GM10266 (cell line): ENCODE measurements around the gene LGALS1.

Source experiments
- DNase-seq: peaks from one replicate; pipeline ENCODE4 v3.0.0; 2012; ENCODE audit errors: extremely low spot score
- TF ChIP-seq, protein P1 (sequence below): IDR thresholded peaks from 2 replicates; pipeline ENCODE4 v1.5.1; 2012; ENCODE audit warnings: mild to moderate bottlenecking, low read depth; ENCODE audit not compliant: control insufficient read depth, insufficient read depth; ENCODE audit errors: missing control alignments

Gene LGALS1

DNA sequence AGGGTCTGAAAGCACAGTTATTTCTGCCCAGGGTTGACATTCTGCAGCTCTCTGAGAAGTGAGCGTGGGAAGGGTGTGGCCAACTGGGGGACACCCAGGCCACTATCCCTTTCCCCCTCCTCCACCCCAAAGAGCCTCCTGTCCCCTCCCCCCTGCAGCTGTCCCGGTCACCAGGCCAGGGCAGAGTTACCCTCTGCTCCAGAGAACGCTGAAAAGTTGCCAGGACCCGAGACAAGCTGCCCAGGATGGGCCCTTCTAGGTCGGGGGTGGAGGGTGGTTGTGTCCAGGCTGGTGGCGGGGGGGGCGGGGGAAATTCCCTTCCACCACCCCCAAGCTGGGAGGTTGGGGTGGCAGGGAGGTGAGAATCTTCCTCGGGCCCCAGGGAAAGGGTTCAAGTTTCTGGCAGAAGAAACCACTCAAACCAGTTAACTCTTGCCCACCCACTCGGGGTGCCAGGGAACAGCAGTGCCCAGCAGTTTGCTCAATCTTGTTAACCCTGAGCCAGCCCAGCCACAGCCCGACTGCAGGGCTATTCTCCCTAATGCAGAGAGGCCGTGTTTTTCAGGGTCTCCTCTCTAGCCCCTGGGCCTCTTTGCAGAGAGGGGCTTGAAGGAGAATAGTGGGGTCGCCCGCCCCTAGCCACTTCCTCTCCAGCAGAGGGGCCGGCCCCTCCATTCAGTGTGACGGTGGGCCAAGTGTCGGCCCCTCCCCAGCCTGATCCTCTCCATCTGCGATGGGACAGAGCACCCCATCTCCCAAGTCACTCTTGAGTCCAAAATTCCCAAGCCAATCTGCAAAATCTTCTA is 697 bp downstream of the LGALS1 start:
- TF ChIP-seq, protein P1, sequence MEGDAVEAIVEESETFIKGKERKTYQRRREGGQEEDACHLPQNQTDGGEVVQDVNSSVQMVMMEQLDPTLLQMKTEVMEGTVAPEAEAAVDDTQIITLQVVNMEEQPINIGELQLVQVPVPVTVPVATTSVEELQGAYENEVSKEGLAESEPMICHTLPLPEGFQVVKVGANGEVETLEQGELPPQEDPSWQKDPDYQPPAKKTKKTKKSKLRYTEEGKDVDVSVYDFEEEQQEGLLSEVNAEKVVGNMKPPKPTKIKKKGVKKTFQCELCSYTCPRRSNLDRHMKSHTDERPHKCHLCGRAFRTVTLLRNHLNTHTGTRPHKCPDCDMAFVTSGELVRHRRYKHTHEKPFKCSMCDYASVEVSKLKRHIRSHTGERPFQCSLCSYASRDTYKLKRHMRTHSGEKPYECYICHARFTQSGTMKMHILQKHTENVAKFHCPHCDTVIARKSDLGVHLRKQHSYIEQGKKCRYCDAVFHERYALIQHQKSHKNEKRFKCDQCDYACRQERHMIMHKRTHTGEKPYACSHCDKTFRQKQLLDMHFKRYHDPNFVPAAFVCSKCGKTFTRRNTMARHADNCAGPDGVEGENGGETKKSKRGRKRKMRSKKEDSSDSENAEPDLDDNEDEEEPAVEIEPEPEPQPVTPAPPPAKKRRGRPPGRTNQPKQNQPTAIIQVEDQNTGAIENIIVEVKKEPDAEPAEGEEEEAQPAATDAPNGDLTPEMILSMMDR, result no peak
- no peak for DNase-seq

DNA sequence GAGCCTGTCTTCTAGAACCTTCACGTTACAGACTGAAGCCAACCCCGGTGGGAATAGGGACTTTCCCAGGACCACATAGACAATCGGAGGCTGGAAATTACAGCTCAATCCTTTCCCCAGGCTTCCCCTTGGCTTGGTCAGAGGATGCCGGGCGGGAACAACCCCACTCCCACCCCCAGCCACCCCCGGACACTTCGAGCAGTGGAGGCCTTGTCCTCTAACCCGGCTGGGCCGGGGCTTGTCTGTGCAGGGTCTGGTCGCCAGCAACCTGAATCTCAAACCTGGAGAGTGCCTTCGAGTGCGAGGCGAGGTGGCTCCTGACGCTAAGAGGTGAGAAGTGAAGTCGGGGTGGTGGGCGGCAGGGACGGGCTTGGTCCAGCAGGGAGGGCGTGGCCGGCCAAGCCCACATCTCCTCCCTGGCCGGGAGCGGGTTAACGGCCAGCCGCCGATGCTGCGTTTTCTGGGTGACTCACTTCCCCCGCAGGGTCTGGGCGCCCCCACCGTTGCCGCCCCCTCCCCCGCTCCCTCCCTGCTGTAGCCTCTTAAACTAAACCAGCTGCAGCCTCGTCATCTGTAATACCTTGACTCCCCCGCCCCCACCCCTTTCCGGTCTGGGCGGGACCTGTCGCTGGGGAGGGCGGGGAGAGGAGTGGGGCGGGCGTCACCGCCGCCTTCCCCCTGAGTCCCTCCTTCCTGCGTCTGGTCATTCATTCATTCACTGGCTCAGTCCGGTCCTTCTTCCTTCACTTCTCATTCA is 1.5 kb downstream of the LGALS1 start:
- peak; percentile 84 for DNase-seq

DNA sequence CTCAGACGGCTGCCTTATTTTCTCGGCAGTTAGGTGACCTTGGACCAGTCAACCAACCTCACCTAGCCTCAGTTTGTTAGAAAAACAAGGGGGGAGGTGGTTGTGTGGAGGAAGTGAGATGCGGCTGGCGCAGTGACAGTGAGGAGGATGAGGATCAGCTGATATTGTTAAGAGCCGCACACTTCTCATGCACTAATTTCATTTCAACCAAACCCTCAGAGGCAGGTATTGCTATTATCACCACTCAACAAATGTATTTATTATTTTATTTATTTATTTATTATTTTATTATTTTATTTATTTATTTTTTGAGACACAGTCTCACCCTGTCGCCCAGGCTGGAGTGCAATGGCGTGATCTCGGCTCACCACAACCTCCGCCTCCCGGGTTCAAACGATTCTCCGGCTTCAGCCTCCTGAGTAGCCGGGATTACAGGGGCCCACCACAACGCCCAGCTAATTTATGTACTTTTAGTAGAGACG is 2.1 kb downstream of the LGALS1 start:
- no peak for DNase-seq
- TF ChIP-seq, protein P1, result no peak

More for the DNA sequence above, 1.5 kb downstream of the LGALS1 start:
- TF ChIP-seq, protein P1, result no peak

DNA sequence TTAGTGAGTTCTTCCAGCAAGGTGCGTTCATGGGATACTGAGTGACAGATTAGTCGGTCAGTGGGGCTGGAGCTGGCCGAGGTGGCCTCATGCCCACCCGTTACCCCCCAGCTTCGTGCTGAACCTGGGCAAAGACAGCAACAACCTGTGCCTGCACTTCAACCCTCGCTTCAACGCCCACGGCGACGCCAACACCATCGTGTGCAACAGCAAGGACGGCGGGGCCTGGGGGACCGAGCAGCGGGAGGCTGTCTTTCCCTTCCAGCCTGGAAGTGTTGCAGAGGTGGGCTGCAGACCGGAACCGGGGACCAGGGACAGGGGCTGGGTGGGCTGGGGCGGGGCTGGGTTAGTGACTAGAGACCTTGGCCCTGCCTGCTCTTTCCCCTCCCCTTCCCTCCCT is 2.9 kb downstream of the LGALS1 start:
- TF ChIP-seq, protein P1, result no peak
- DNase-seq, result no peak

DNA sequence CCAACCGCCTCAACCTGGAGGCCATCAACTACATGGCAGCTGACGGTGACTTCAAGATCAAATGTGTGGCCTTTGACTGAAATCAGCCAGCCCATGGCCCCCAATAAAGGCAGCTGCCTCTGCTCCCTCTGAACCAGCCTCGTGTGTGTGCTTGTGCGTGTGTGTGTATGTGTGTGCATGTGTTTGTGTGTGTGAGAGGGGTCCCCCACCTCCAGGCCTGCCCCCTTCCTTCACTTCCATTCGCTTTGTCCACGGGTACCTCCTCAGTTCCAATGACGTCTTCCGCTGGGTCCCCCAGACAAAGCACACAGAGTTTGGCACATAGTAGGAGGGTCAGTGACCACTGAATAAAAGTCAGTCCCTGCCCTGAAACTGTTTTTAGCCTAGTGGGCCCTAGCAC is 4.2 kb downstream of the LGALS1 start:
- TF ChIP-seq, protein P1, result no peak
- no peak for DNase-seq

DNA sequence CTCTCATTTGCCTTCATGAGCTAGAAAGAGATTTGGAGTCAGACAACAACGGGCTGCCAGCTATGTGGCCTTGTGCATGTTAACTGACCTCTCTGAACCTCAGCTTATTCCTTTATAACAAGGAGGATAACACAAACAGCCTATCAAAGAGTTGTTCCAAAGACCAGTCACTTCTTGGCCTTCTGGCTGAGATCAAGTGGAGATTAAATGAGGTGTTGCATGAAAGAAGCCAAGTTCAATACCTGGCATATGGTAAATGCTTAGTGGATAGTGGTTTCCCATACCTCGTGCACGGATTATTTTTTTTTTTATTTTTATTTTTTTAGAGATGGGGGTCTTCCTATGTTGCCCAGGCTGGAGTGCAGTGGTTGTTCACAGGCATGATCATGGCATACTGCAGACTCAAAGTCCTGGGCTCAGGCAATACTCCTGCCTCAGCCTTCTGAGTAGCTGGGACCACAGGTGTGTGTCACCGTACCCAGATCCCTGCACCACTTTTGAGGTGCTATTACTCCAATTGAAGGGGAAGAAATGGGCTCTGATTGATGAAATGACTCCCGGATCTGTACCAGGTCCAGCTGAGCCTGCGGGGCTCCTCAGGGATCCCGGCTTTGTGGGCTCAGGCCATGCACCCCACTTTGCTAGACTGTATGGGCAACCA is 4.9 kb downstream of the LGALS1 start:
- TF ChIP-seq, protein P1, result no peak
- no peak for DNase-seq
